Fibroblast of skin of left biceps (primary cell): Measurements from ENCODE around the gene CSRNP3.
"Not testable (repeated sequence)": the region's sequence is repeated elsewhere in the genome, so short reads cannot be mapped to it uniquely, and the experiment has no call there.

Experiments
- DNase-seq, 2 experiments: peaks; one replicate each; pipeline ENCODE4 v3.0.0-alpha.2; 2013; ENCODE audit warnings: low read depth in 2 of 2

Gene CSRNP3

DNA sequence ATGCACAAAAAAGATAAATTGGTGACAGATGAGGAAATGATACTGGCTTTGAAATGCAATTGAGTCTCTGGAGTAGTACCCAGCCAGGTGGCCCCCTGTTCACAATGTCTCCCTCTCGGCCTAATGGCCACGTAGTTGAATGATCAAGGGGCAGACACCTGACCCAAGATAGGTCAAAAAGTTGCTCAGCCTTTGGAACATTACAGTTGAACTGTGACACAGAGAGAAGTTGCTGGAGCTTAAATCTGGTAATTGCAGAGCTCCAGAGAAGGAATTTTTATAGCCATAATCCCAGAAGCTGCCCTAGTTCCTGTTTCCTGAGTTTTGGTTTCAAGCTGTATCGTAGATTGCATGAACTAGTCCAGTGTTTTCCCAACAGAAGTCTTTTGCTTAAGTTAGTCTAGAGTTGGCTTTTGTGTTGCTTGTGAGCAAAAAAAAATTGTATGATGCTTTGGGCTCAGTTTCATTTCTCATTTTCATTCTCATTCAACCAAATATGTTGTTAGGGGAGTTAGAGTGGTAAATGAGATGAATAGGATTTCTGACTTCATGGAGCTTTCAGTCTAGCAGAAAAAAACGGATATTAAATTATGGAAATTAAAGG lies 117.9 kb downstream of the CSRNP3 start:
- no peak for DNase-seq

DNA sequence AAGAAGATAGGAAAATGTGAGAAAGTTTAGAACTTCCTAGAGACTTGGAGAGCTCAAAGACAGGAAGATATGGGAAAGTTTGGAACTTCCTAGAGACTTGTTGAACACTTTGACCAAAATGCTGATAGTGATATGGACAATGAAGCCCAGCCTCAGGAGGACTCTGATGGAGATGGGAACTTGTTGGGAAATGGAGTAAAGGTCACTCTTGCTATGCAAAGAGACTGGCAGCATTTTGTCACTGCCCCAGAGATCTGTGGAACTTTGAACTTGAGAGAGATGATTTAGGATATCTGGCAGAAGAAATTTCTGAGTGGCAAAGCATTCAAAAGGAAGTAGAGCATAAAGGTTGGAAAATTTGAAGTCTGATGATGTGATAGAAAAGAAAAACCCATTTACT lies 121.5 kb downstream of the CSRNP3 start:
- not testable (repeated sequence) for DNase-seq

DNA sequence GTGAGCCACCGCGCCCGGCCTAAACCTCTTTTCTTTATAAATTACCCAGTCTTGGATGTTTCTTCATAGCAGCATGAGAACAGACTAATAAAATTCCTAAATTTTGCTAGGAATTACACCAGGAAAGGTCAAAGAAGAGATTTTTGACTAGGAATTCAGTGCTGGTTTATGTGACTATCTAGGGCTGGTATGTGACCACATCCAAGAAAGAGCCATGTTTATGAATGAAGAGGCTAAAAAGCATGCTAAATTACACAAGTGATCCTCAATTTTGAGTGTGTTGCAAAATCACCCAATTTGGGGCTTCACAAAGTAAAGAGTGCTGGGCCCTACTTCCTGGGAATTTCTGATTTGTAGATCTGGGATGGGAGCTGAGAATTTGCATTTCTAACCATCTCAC lies 123.6 kb downstream of the CSRNP3 start:
- DNase-seq = no peak

DNA sequence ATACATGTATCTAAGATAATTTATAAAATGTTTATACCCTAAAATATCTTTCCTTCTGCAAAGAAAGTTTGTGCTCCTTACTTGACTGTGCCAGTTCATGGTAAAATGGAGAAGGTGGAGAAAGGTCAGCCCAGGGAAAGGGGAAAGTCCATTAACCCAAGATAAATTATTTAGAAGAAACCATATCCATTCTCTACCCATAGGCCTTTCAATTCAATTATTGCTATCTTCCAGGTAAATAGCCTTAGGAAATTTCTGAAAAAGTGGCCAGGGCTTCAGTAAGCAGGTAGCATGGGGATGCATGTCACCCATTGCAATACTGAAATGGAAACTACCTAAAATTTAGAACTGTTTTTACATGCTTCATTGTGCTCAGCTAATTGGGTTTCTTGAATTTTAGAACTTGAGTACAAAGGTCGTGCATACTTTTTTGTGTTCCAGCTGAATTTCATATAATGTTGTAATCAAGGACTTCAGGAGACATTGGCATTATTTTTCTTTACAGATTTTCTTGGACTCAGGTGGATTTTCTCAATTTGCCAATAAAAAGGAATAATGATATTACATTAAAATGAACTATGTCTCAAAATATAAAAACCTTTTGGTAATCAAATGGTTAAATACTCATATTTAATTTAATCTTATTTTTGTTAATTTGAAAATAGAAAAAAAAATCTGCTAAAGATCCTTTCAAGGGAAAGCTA lies 124.9 kb downstream of the CSRNP3 start:
- DNase-seq = no peak

DNA sequence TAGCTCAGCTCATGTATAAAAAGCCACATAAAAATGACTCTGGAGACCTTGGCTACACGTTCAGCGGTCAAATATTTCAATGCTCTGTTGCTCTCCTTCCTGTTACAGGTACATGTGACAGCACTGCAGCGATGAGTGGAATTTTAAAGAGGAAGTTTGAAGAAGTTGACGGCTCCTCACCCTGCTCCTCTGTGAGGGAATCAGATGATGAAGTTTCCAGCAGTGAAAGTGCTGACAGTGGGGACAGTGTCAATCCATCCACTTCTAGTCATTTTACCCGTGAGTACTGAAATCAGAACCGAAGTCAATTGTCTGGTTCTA lies 125.4 kb downstream of the CSRNP3 start:
- no peak for DNase-seq

DNA sequence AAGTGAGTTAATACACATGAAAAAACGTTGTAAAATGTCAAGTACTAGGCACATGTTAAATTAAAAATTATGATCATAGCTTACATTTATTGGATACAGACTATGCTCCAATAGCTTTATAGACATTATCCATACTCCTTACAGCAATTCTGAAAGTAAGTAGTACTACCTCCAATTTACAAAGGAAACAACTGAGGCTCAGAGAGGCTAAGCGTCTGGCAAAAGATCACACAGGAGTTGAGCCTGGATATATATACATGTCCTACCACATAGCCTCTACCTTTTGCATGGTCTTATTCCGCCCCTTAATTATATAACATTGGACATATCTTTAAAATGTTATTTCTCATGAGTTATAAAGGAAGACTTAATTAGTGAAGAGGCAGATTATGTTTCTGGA lies 127.3 kb downstream of the CSRNP3 start:
- no peak for DNase-seq

DNA sequence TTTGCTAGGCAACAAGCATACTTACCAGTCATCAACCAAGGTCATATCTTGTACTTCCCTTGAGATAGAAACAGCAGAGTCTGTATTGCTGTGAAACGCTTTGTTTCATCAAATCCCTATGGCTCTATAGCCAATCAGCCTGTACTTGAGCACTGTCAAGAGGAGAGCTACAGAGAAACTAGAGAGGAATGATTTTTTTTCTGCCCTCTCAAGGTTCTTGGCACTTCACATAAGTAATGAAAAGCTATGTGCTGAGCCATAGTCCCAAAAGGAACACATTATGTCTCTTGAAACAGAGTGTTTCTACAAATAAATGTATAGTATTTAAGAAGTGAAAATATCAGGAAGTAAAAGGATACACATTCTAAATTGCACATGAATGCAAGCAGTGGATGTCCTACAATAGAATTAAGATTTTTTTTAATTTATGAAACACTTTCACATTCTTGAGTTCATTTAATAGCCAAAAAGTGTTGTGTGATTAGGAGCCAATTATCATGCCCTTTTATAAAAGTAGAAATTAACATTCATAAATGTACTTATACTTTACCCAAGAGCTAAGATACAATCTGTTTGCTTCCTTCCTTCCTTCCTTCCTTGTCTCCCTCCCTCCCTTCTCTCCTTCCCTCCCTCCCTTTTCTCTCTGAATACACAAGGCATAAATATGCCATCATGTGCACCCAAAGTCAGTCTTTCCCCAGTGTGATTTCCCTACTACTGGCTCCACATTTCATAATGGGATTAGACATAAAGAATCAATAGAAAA lies 131.8 kb downstream of the CSRNP3 start:
- no peak for DNase-seq

DNA sequence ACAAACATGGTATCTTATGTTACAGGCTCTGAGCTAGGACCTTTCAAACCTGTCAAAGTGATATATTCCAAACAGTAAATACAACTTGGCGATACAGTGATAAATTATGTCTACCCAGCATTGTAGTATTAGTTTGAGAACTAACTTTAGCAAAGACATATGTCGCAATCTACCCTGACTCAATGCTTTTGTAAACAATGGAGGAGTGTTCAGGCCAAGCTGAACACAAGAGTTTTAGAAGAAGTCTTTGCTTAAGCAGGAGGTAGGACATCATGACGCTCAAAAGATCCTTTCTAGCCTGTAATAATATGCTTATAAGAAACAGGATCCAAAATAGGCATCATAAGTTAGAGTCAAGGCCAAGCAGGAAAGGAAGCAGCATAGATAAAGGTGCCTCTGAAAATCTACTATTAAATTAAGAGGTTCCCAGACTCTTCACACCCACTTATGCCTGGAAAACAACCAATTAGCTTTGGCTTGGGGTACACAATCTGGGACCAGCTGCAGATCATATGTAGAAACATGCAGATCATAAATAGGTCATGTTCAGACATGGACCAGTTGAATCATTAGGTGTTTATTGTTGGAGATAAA lies 132.5 kb downstream of the CSRNP3 start:
- DNase-seq = peak in 1 of 2 experiments; percentile 5

DNA sequence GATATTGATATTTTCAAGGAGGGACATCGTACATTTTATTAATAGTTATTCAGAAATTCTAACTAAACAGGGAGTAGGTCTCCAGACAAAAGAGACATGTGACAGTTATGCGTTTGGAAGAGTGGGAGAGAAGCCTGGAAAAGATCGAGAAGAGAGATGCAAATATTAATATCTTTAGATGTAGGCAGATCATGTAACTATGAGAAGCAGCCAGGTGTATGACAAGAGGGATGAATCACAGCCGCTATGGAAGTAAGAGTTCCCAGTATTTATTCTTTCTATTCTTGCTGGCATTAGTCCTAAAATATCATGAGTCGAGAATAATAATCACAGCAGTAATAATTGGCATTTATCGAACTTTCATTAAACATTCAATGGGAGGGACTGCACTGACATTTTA lies 140.2 kb downstream of the CSRNP3 start:
- no peak for DNase-seq

DNA sequence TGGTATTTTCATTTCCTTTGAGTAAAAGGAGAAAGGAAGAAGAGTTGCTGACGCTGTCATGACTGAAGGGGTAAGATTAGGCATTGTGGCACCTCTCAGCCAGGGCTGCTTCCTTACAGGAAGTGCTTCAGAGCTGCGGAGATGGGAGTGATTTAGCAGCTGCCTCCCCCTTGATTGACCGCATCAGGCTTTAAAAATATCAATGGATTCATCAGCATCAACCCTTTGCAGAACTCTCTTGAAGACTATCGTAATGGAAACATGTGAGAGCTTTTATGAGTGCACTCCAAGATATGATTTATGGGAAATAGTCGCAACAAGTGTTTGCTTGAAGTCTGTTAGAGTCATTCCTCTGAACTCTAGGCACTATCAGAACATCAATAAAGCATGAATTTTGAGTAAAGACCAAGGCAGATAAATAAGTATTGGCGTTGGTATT lies 141.1 kb downstream of the CSRNP3 start:
- DNase-seq = no peak

DNA sequence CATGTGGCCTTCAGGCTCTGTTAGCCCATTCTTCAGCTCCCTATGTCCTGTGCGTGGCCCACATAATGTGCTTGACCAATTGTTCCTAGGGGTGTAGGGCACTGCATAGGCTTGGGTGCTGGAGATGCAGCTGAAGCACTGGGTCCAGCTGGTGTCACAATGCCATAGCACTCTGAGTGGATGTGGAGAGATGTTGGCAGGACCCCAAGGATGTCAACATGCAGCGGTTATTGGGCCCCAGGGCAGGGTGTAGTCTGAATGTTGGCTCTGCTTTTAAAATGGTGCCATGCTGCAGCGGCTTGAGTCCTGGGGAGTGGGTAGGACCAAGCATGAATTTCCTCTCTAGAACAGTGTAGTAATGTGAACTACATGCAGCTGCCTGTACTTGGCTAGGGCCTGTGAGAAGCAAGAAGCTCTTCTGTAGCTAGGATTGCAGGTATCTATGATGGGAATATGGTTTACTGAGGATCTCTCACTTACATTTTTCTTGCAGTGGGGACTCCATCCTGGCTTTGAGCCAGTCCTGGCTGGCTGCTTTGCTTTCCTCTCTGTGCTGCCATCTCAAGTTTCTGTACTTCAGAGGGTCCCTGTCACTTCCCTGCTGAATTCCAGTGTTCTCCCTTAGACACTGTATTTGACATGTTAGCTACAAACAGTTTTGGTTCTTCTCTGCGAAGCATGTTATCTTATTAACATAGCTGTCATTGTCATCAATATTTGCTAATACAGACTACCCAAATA lies 148.4 kb downstream of the CSRNP3 start:
- DNase-seq = no peak

DNA sequence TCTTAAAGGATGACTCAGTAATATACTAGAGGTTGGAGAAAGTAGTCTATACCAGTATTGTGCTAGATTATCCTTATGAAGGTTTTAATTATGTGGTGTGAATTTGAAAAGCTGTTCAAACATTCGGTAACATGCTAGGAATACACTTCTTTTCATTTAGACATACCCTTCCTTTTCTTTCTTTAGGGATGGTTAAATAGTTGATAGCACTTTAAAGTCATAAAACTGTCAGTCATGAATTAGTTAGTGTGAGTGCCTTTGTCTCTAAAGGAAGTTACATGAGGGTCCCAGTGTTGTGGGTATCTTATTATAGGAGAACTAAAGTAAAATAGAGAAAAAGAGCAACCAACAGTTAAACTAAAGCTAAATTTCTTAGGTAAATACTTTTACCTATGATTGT lies 149.3 kb downstream of the CSRNP3 start:
- no peak for DNase-seq

DNA sequence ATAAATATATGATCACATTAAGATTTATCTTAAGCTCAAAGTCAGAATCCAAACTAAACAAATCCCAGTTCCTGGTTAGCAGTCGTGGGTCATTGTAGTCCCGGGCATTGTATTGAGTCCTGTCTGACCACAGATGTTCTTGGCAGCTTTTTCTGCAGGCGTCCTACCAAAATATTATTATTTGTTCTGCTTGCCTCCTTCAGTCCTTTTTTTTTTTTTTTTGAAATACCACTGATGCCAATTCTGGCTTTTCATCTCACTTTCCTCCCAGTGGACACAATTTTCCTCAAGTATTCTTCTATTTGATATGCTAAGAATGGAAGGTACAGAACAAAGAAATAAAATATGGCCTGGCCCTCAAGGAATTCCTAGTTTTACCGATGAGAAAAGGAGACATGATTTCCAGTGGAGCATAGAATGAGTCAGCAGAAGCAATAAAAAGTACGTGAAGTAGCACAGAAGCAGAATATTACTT lies 151.6 kb downstream of the CSRNP3 start:
- no peak for DNase-seq

DNA sequence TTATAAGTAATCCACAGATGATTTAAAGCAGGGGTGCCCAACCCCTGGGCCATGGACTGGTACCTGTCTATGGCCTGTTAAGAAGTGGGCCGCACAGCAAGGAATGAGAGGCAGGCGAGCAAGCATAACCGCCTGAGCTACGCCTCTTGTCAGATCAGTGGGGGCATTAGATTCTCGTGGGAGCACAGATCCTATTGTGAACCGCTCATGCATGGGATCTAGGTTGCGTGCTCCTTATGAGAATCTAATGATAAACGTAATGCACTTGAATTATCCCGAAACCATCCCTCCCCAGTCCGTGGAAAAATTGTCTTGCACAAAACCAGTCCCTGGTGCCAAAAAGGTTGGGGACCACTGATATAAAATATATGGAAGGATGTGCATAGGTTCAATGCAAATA lies 153.7 kb downstream of the CSRNP3 start:
- no peak for DNase-seq

DNA sequence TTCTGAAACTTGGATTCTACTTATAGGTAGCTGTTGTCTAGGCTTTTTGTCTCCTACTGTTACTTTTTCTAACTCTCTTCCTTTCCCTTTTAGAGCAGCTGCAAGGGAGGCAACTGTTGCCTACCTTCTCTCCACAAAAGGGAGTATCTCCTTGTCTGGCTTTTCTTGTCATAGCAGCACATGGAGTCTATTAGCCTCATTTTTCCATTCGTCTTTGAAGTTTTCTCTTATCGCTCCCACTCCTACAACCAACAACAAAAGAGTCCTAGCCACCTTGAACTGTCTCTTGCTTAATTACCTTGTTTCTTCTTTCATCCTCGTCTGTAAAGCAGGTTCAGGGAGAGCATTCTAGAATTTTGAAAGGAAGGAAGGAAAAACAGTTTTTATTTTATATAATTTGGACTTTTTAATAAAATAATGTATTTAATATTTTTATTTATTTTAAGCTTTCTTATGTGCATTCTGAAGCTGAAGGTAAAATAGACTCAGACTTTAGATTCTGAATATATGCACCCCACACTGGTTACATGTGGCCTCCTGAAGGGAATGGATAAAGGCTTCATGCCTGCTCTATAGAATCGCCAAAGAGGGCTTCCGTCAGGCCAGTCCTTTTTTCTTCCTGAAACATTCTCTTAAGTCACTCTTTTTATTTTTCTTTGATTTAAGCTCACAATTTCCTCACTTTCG lies 154.4 kb downstream of the CSRNP3 start:
- DNase-seq = no peak

DNA sequence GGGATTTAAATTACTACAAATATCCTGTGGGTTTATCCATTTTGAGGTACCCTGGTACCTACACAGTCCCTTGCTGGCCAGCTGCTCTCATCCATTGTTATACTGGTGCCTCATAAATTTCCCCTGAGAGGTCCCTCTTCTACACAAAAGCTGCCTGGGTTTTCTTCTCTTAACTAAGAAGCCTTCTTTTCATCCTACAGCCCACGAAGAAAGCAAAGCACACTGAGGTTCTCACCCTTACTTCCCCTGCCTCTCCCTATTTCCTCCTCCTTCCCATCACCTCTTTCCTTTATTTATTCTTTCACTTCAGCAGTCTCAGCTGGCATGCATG lies 154.9 kb downstream of the CSRNP3 start:
- no peak for DNase-seq

DNA sequence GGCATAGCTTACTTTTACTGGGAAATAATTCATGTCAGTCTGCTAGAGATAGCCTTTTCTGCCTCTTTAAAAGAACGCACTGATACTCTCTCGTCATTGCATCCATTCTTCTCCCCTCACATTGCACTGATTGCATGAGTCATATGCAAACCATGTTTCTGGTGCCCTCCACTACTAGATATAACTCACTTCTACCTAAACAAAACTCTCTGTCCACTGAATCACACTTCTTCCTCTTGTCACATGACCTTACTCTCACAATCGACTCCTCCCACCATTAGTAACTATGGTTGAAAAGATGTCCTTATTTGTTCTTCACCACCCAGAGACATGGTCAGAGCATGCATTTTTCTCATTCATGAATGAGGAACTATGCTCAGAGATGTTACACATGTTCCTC lies 158.0 kb downstream of the CSRNP3 start:
- DNase-seq = no peak

DNA sequence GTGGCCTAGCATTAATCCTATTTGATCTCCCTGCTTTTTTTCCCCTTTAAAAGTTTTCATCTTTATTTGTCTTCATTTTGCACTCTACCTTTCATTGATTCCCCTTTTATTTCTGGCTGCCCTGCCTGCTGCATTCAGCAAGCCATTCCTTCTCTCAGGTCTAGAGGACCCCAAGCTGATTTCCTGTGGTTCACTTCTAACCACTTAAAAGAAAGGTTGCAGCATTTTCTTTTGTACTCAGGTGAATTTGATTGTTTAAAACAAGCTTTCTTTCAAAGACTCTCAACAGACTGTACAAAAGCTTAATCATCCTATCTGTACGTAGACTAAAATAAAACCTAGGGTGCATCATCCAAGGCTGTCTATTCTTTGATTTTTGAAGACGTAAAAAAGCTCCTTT lies 160.3 kb downstream of the CSRNP3 start:
- no peak for DNase-seq

DNA sequence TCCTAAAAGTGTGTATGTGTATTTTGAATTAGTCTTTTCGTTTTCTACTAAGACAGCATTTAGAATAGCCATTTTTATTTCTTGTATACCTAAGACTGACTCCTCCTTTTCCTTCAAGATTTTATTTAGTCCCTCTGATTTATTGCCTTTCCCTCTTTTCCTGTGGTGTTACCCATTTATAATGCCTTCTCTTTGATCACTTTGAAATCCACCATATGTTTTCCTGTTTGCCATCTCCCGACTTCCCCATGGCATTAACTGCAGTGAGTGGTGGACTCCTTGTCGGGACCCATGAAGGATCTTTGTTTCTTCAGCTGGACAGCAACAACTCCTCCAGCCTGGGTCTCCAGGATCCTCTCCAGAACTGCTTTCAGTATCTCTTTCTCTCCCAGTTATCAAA lies 160.7 kb downstream of the CSRNP3 start:
- no peak for DNase-seq

DNA sequence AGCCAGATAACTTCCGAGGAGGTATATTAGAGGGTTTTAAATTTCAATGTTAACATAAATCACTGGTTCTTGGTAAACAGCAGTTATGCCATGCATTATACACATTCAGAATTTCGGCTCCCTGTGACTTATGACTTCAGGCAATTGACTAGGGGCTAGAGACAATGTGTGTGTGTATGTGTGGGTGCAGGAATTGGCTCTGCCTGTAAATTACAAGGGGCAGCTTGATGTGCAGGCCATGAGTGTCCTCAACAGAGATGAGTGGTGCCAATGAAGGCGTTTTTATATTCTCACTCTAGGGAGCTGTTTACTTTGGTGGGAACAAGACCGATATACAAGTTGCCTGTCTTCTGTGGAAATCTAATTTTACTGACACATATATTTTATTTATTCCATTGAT lies 161.6 kb downstream of the CSRNP3 start:
- no peak for DNase-seq

DNA sequence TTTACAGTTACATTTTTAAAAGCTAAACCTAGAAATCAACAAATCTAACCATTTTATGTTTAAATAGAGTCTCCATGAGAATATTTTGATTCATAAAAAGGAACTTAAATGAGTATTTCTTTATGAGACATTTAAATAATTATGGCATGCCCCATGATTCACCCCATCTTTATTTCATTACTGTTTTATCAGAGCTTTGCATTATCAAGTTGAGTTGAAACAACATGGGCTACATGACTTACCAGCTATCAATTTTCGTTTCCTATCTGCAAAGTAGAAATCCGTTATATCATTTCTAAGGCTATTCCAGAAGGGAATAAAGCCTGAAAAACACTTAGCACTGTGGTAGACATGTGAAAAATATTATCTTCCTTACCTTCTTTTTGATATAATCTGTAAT lies 163.1 kb downstream of the CSRNP3 start:
- no peak for DNase-seq

DNA sequence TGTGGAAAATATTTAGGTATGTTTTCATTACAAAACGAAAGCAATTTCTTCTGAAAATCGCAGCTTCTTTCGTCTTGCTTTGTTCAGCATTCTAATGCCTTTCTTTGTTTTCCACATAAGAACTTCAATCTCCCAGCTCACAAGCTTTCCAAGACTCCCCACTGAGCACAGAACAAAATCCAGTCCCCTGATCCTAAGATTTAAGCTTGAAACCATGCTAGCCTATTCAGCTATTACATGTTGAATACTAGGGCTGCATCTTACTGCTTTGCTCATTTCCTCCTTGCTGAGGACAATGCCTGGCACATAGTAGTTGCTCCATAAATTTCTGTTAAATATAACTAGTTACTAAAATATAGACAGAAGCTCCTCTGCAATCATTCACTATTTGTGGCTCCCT lies 163.9 kb downstream of the CSRNP3 start:
- no peak for DNase-seq
